ENCODE data around the gene HHIP.

HHIP gene

DNA sequence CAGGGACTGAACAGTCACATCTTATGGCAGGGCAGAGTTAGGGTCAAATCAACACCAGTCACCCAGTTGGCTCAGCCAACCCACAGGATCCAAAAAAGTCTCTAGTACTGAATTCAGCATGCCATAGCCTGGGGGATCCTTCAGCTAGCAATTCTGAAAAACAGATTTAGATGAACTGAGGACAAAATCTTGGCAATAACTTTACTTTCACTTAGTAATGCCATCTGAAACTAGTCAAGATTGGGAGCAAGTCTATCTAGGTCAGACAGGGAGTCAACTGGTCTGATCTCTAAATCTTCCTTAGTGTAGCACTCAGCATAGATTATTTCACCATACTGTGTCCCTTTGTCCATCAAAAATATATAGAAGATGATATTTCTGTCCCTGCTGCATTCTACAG, 76.0 kb downstream of the HHIP start:
- Histone ChIP-seq H3K27me3 (ENCODE audit: low read depth) (no peaks in the 10 kb centered on the region), H3K9me3 (no peaks in the 10 kb centered on the region), H3K36me3 (replicated peaks) (no peaks in the 10 kb centered on the region), H3K4me1 (peaks cover 12% of the 10 kb centered on the region), H3K4me3 (no peak overlapping the region)
- no peak for DNase-seq (ENCODE audit: low spot score in 2 of 2)
- in situ Hi-C loops (cut with MboI; ENCODE audit: low sequenced_read_pairs), result no loop called here

DNA sequence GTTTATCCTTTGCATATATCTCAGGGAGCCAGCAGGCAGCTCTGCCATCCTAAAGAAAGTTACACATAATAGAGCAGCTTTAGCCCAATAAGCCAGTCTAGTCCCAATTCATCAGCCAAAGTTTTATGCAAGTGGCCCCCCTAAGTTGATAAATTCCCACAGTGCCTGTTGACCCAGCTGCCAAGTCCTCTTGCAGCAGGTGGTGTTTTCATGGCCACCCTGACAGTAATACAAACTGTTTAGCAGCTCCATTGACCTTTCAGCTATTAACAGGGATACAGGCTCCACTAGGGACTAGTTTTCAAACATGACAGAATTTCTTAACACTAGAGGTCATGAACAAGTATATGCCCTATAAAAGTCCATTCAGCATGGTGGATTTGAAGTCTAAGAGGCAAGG, 77.5 kb downstream of the HHIP start:
- in situ Hi-C loops (cut with MboI; ENCODE audit: low sequenced_read_pairs), result no loop called here
- no peak for DNase-seq (ENCODE audit: low spot score in 2 of 2)
- no peaks in the 10 kb centered on the region for H3K9me3 ChIP-seq
- H3K4me3 ChIP-seq, result no peak overlapping the region
- no peaks in the 10 kb centered on the region for H3K27me3 ChIP-seq (ENCODE audit: low read depth)
- H3K4me1 ChIP-seq, result peaks cover 12% of the 10 kb centered on the region
- H3K36me3 ChIP-seq (replicated peaks), result no peaks in the 10 kb centered on the region

DNA sequence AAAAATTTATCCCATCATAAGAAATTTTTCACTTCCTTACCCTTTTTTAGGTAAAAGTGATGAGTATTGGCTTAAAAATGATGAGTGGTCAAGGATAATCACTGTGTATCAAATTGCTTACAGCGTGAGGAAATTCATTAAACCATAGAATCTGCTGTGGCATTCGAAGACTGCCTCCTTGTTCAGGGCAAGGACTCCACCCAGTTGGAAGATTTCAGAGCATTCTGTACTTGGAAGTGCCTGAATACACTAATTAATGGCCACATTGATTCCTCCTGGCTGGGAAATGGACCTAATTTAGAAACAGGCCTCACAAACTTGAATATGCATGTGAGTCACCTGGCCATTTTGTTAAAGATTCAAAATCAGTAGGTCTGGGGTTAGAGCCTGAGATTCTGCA, 83.2 kb downstream of the HHIP start:
- H3K4me3 ChIP-seq, result no peak overlapping the region
- H3K27me3 ChIP-seq (ENCODE audit: low read depth), result no peaks in the 10 kb centered on the region
- no peaks in the 10 kb centered on the region for H3K9me3 ChIP-seq
- in situ Hi-C loops (cut with MboI; ENCODE audit: low sequenced_read_pairs), result no loop called here
- no peaks in the 10 kb centered on the region for H3K36me3 ChIP-seq (replicated peaks)
- no peak for DNase-seq (ENCODE audit: low spot score in 2 of 2)
- H3K4me1 ChIP-seq, result peaks cover 30% of the 10 kb centered on the region

DNA sequence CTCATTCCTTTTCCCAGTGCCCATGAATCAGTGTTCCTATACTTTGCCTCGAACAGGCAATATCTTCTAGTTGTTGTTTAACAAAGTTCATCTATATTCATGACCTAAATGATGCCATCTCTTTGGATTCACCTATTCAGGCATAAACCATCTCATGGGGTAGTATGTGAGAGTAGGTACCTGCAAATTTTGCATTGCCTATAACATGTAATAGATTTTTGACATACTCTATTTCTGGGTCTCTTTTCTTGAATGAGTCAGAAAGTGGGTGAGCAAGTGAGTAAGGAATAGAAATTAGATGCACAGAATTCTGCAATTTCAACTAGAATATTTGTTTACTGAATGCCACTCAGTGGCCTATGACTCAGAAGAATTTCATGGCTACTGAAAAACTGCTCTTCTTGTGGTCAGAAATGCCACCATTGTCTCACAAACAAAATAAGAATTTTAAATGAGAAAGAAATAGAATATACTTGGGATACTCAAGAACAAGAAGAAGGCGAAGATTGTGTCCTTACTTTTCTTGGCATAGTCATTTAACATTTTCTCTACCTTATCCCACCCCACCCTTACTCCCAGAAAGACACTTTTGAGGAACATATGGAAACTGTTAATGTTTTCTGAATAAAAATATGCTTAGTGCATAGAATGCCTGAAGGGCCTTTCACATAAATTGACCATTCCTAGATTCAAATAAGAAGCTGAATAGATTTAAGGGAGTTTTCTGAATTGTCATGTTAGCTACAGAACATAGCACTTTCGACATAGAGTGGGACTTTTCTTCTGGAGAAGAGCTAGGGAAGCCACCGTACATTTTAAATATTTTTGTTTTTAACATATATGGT, 86.8 kb downstream of the HHIP start:
- no peak for DNase-seq (ENCODE audit: low spot score in 2 of 2)
- H3K9me3 ChIP-seq, result no peaks in the 10 kb centered on the region
- no peak overlapping the region for H3K4me3 ChIP-seq
- peaks cover 40% of the 10 kb centered on the region for H3K4me1 ChIP-seq
- H3K27me3 ChIP-seq (ENCODE audit: low read depth), result no peaks in the 10 kb centered on the region
- no peaks in the 10 kb centered on the region for H3K36me3 ChIP-seq (replicated peaks)
- in situ Hi-C loops (cut with MboI; ENCODE audit: low sequenced_read_pairs), result no loop called here

DNA sequence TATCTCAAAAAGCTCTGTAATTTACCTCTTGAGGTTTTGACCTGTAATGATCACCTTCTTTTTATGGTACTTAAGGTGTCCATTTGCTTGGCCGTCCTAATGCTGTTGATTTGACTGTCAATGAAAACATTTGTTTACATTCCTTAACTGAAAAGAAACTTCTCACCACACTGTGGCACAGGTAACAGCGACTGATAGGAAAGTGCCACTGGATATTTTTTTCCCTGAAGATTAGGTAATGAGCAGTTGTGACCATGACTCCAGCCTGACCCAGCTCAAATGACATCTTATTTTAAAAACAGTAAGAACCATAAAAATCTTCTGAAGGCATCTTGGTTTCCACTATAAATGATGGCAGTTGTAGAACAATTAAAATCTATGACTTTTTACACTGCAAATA, 87.6 kb downstream of the HHIP start:
- Histone ChIP-seq H3K4me1 (peaks cover 40% of the 10 kb centered on the region), H3K4me3 (no peak overlapping the region), H3K36me3 (replicated peaks) (no peaks in the 10 kb centered on the region), H3K27me3 (ENCODE audit: low read depth) (no peaks in the 10 kb centered on the region), H3K9me3 (no peaks in the 10 kb centered on the region)
- in situ Hi-C loops (cut with MboI; ENCODE audit: low sequenced_read_pairs), result no loop called here
- no peak for DNase-seq (ENCODE audit: low spot score in 2 of 2)

DNA sequence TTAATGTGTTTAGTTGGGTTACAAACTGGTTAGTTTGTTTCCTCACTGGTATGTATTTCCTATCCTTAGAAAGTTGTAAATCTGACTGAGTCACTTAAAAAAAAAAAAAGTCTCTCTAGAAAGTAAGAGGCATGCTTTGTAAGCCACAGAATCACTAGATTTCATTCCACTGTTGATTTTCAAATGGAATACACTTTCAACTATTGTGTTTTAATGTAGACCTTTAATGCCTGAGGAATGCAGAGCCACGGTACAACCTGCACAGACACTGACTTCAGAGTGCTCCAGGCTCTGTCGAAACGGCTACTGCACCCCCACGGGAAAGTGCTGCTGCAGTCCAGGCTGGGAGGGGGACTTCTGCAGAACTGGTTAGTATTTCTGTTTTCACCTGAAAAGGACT, 88.6 kb downstream of the HHIP start:
- DNase-seq (ENCODE audit: low spot score in 2 of 2), result peak; percentile 55 to 57
- no peaks in the 10 kb centered on the region for H3K27me3 ChIP-seq (ENCODE audit: low read depth)
- H3K9me3 ChIP-seq, result no peaks in the 10 kb centered on the region
- in situ Hi-C loops (cut with MboI; ENCODE audit: low sequenced_read_pairs), result no loop called here
- no peaks in the 10 kb centered on the region for H3K36me3 ChIP-seq (replicated peaks)
- H3K4me3 ChIP-seq, result no peak overlapping the region
- H3K4me1 ChIP-seq, result peaks cover 44% of the 10 kb centered on the region

DNA sequence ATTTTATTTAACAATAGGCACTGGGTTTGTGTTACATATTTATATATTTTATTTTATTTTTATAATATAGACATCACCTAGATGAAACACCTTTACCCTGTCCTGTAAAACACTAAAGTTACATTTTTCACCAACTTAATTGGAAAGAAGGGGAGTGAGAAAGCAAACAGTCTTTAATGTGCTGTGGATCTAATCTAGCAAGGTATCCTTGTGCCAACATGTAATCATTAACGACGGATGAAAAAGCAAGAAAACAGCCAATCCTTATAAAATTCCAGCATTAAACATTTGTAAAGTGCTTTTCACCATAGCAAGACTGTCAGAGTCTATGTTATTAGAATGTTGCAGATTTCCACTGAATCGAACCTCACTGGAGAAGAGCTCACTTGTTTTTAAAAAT, 92.7 kb downstream of the HHIP start:
- H3K4me3 ChIP-seq, result no peak overlapping the region
- peaks cover 34% of the 10 kb centered on the region for H3K4me1 ChIP-seq
- in situ Hi-C loops (cut with MboI; ENCODE audit: low sequenced_read_pairs), result no loop called here
- H3K9me3 ChIP-seq, result no peaks in the 10 kb centered on the region
- H3K27me3 ChIP-seq (ENCODE audit: low read depth), result no peaks in the 10 kb centered on the region
- no peaks in the 10 kb centered on the region for H3K36me3 ChIP-seq (replicated peaks)
- no peak for DNase-seq (ENCODE audit: low spot score in 2 of 2)

DNA sequence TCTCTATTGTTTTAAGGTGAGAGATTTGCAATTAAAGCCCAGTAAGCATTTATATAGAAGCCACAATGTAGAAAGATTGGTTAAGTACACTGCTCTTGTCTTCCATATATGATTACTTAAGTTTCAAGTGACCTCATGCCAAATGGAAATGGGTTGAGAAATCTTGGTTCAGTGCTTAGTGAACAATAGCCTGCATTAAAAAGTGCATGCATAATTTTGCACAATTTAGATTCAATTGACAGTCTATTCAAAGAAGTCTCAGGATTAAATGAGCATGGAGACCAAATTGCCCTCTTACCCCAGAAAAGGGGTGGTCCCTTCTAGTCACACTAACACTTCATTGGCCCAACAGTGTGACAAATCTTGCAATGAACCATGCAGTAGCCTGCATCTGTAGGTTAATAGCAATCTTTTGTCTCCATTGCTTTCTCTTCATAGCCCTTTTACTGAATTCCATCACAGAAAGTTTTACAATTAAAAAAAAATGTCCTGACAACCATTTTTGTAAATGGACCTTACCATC, 93.6 kb downstream of the HHIP start:
- DNase-seq (ENCODE audit: low spot score in 2 of 2), result peak; percentile 57 to 84
- in situ Hi-C loops (cut with MboI; ENCODE audit: low sequenced_read_pairs), result no loop called here
- H3K9me3 ChIP-seq, result no peaks in the 10 kb centered on the region
- H3K36me3 ChIP-seq (replicated peaks), result no peaks in the 10 kb centered on the region
- H3K4me1 ChIP-seq, result peaks cover 28% of the 10 kb centered on the region
- H3K27me3 ChIP-seq (ENCODE audit: low read depth), result no peaks in the 10 kb centered on the region
- no peak overlapping the region for H3K4me3 ChIP-seq

DNA sequence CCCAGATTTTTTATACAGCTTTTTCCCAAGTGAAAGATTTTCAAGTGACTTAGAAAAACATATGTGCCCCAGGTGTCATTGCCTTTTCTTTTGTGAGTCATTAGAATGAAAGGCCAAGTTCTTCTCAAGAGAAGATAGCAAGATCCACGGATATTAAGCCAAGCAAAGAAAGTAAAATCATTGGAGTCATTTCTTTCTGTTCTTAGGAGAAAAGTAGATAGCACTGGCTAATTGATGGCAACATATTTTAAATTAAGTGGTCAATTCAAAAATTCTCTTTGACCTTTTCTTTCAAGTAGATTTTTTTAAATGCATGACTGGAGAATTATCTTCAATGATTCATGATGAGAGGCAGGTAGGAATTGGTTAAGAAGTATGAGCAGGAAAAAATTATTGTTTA, 94.4 kb downstream of the HHIP start:
- Histone ChIP-seq H3K4me1 (peaks cover 22% of the 10 kb centered on the region), H3K27me3 (ENCODE audit: low read depth) (no peaks in the 10 kb centered on the region), H3K9me3 (no peaks in the 10 kb centered on the region), H3K36me3 (replicated peaks) (no peaks in the 10 kb centered on the region), H3K4me3 (no peak overlapping the region)
- no peak for DNase-seq (ENCODE audit: low spot score in 2 of 2)
- in situ Hi-C loops (cut with MboI; ENCODE audit: low sequenced_read_pairs), result no loop called here

DNA sequence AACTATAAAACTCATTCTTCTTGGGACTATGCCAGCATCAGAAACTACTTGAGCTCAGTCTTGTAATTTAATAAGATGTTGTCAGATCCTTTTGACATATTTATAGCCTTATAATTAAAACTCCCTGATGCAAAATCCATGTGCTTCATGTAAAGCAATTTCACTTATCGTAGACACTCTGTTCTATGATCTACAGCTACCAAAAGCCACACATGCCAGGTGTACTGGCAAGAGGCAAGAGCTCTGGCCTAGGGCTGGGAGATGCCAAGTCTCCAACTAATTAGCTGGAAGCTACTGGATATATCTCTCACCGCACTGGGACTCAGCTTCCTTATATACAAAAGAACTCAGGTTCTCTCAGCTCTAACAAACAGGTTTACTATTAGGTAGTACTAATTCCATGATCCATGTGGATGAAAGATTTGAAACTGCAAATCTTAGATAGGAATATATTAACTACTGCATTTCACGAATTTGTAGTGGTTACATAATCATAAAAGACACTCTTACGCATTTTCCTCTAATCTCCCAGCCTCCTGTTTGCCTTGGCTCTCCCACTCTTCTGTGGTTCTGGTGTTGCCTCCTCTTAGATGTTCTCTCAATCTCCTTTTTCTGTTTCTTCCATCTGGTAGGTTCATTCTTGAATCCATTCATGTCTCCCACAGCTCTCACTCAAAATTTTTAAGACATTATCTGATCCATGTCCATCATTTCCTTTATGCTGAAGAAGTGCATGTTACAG, 103.0 kb downstream of the HHIP start:
- no peaks in the 10 kb centered on the region for H3K36me3 ChIP-seq (replicated peaks)
- no peaks in the 10 kb centered on the region for H3K9me3 ChIP-seq
- no peaks in the 10 kb centered on the region for H3K4me1 ChIP-seq
- DNase-seq (ENCODE audit: low spot score in 2 of 2), result no peak
- H3K27me3 ChIP-seq (ENCODE audit: low read depth), result no peaks in the 10 kb centered on the region
- H3K4me3 ChIP-seq, result no peak overlapping the region
- in situ Hi-C loops (cut with MboI; ENCODE audit: low sequenced_read_pairs), result no loop called here

DNA sequence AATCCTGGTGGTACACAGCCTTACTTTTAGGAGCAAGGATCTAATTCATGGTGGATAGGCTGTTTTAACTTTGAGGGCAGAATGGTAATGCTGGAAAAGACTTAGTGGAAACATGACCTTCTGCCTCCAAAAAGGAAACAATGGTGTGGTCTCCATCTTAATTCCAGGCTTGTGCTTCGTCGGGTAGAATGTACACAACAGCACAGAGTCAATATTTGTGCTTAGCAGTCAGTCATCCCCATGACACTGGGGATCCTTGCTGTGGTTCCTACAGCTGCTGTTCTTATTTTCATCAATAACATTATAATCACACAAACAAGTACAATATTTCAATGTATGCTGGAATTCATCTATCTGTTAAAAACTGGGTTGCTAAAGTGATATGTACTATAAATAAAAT, 104.4 kb downstream of the HHIP start:
- H3K4me1 ChIP-seq, result no peaks in the 10 kb centered on the region
- no peaks in the 10 kb centered on the region for H3K36me3 ChIP-seq (replicated peaks)
- DNase-seq (ENCODE audit: low spot score in 2 of 2), result no peak
- H3K27me3 ChIP-seq (ENCODE audit: low read depth), result no peaks in the 10 kb centered on the region
- in situ Hi-C loops (cut with MboI; ENCODE audit: low sequenced_read_pairs), result no loop called here
- no peak overlapping the region for H3K4me3 ChIP-seq
- H3K9me3 ChIP-seq, result no peaks in the 10 kb centered on the region

DNA sequence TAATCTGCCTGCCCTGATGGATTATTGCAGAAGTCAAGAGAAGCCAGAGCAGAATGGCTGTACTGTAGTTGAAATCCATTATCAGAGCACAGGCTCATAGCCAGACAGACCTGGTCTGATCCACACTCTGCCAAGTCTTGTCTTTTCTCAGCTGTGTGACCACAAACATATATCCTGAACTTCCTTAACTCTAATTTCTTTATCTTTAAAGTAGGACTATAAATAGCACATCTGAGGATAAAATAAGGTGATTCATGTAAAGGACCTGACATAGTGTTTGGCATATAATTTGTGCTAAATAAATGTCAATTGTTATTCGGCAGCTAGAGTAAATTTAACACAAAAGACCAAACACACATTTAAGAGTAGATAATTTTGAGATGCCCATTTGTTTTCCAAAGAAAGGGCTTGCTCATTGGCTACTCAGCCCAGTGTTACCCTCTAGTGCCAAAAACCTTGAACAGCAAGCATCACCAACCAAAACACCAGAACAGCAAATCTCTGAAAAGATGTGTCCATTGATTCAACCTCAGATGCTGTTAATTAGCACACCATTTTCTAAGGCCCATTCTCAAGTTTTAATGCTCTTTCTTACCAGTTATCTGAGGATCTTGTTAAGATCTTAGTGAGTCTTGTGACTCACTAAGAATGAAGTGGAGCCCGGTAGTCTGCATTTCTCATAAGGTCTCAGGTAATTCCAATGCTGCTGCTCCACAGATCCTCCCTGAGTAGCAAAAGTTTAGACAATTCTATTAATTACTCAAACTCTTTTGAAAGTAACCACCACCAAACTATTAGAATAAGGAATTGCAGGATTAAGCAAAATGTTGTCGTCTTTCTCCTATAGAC, 108.8 kb downstream of the HHIP start:
- Histone ChIP-seq H3K36me3 (replicated peaks) (no peaks in the 10 kb centered on the region), H3K4me3 (no peak overlapping the region), H3K27me3 (ENCODE audit: low read depth) (no peaks in the 10 kb centered on the region), H3K9me3 (no peaks in the 10 kb centered on the region), H3K4me1 (no peaks in the 10 kb centered on the region)
- in situ Hi-C loops (cut with MboI; ENCODE audit: low sequenced_read_pairs), result no loop called here
- peak; percentile 41 to 51 for DNase-seq (ENCODE audit: low spot score in 2 of 2)

DNA sequence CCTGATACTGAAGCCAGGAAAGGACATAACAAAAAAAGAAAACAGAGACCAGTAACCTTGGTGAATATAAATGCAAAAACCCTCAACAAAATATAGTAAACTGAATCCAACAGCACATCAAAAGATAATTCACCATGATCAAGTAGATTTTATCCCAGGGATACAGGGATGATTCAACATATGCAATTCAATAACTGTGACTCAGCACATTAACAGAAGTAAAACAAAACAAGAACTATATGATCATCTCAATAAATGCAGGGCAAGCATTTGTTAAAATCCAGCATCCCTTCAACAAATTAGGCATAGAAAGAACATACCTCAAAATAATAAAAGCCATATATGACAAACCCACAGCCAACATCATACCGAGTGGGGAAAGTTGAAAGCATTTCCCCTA, 112.0 kb downstream of the HHIP start:
- H3K4me3 ChIP-seq, result no peak overlapping the region
- in situ Hi-C loops (cut with MboI; ENCODE audit: low sequenced_read_pairs), result no loop called here
- H3K9me3 ChIP-seq, result no peaks in the 10 kb centered on the region
- no peaks in the 10 kb centered on the region for H3K4me1 ChIP-seq
- H3K36me3 ChIP-seq (replicated peaks), result no peaks in the 10 kb centered on the region
- H3K27me3 ChIP-seq (ENCODE audit: low read depth), result no peaks in the 10 kb centered on the region
- DNase-seq (ENCODE audit: low spot score in 2 of 2), result no peak
